ENCODE measurements around the gene NIPA2. TPM values are rescaled to one million over a fixed set of nuclear protein-coding genes. Genes with fewer than 3 reads are reported as not detected.

The NIPA2 gene
- total RNA-seq, 1 experiment from 2014 or later: 108 TPM

DNA sequence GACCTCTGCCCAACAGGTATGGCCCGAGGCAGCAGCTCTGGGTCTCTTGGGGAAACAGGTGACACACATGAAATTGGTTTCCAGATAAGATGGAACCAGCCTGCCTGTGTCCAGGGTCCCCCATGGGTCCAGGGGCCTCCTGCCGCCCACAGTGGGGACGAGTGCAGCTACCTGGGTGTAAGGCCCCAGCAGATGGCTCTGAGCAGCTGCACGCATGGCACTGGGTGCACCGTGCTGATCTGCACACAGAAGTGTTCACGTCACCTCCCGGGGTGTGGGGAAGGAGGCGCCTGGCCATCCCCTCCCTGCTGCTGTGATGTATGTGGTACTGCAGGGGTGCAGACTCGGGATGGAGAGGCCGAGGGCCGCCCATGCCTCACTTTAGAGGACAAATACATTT, 63.6 kb downstream of the NIPA2 start:
- H2AFZ ChIP-seq (ENCODE audit: low read length): no peak overlapping the region
- TF ChIP-seq, protein P1, sequence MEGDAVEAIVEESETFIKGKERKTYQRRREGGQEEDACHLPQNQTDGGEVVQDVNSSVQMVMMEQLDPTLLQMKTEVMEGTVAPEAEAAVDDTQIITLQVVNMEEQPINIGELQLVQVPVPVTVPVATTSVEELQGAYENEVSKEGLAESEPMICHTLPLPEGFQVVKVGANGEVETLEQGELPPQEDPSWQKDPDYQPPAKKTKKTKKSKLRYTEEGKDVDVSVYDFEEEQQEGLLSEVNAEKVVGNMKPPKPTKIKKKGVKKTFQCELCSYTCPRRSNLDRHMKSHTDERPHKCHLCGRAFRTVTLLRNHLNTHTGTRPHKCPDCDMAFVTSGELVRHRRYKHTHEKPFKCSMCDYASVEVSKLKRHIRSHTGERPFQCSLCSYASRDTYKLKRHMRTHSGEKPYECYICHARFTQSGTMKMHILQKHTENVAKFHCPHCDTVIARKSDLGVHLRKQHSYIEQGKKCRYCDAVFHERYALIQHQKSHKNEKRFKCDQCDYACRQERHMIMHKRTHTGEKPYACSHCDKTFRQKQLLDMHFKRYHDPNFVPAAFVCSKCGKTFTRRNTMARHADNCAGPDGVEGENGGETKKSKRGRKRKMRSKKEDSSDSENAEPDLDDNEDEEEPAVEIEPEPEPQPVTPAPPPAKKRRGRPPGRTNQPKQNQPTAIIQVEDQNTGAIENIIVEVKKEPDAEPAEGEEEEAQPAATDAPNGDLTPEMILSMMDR (conservative IDR thresholded peaks at IDR 0.05; ENCODE audit: low read depth, low read length): no peak
- no peak for TF ChIP-seq EZH2phosphoT487 (IDR thresholded peaks at IDR 0.05; ENCODE audit: borderline replicate concordance, low read length)
- TF ChIP-seq EZH2 (IDR thresholded peaks at IDR 0.05; ENCODE audit: low read length, unreplicated experiment): no peak
- intact Hi-C loops (cut with micrococcal nuclease): no loop called here
- H3K4me1 ChIP-seq (ENCODE audit: insufficient read depth, low read length): no peaks in the 10 kb centered on the region
- ATAC-seq: no peak
- no peak overlapping the region for H3K4me2 ChIP-seq (ENCODE audit: low read length)
- ChIA-PET CTCF (no interaction called here), POLR2A (ENCODE audit: unreplicated experiment) (no interaction called here)
- no peaks in the 10 kb centered on the region for H3K79me2 ChIP-seq (ENCODE audit: low read length)
- H3K27me3 ChIP-seq (ENCODE audit: low read length): no peaks in the 10 kb centered on the region
- no TSS peak for BruUV-seq (replicated peaks)
- H4K20me1 ChIP-seq (ENCODE audit: low read length): no peaks in the 10 kb centered on the region
- no peak for DNase-seq
- no peaks in the 10 kb centered on the region for H3K9me3 ChIP-seq (ENCODE audit: low read length)
- H3F3A ChIP-seq (ENCODE audit: low read length, unreplicated experiment): no peaks in the 10 kb centered on the region
- no peak overlapping the region for H3K4me3 ChIP-seq (ENCODE audit: low read length)
- no peaks in the 10 kb centered on the region for H3K9me2 ChIP-seq (replicated peaks; ENCODE audit: low read length)
- no peak overlapping the region for H3K27ac ChIP-seq (ENCODE audit: low read length)
- H3K36me3 ChIP-seq (ENCODE audit: low read depth, low read length): peaks cover 16% of the 10 kb centered on the region
- no peak overlapping the region for H3K9ac ChIP-seq (ENCODE audit: low read length)

DNA sequence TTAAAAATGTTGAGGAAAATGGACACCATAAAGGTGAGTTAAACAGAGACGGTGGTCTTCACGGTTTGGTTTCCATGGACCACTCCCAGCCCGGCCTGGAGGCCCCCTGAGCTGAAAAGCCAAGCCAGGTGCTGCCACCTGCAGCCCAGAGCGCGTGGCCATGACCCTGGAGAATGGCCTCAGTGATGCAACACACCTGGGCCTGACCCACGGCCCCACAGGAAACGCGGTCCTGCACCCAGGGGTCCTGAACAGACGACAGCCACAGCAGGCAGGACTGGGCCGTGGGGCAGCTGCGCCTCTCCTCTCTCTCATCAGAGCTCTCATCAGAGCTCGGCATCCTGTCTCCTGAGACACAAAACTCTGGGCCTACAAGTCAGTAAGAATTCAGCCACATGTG, 64.1 kb downstream of the NIPA2 start:
- BruUV-seq (replicated peaks): no TSS peak
- Histone ChIP-seq H3K27ac (ENCODE audit: low read length) (no peak overlapping the region), H4K20me1 (ENCODE audit: low read length) (no peaks in the 10 kb centered on the region), H3K79me2 (ENCODE audit: low read length) (no peaks in the 10 kb centered on the region), H3K9me3 (ENCODE audit: low read length) (no peaks in the 10 kb centered on the region), H3K4me2 (ENCODE audit: low read length) (no peak overlapping the region), H3K9ac (ENCODE audit: low read length) (no peak overlapping the region), H3K4me3 (ENCODE audit: low read length) (no peak overlapping the region), H3F3A (ENCODE audit: low read length, unreplicated experiment) (no peaks in the 10 kb centered on the region), H3K27me3 (ENCODE audit: low read length) (no peaks in the 10 kb centered on the region), H3K4me1 (ENCODE audit: insufficient read depth, low read length) (no peaks in the 10 kb centered on the region), H2AFZ (ENCODE audit: low read length) (no peak overlapping the region), H3K9me2 (replicated peaks; ENCODE audit: low read length) (no peaks in the 10 kb centered on the region), H3K36me3 (ENCODE audit: low read depth, low read length) (peaks cover 20% of the 10 kb centered on the region)
- TF ChIP-seq, protein P1 (conservative IDR thresholded peaks at IDR 0.05; ENCODE audit: low read depth, low read length): peak; percentile 36; the same call in 1 of the 2 replicates
- TF ChIP-seq EZH2 (IDR thresholded peaks at IDR 0.05; ENCODE audit: low read length, unreplicated experiment): no peak
- intact Hi-C loops (cut with micrococcal nuclease): no loop called here
- no peak for DNase-seq
- no peak for ATAC-seq
- POLR2A ChIA-PET (ENCODE audit: unreplicated experiment): no interaction called here
- CTCF ChIA-PET: no interaction called here

DNA sequence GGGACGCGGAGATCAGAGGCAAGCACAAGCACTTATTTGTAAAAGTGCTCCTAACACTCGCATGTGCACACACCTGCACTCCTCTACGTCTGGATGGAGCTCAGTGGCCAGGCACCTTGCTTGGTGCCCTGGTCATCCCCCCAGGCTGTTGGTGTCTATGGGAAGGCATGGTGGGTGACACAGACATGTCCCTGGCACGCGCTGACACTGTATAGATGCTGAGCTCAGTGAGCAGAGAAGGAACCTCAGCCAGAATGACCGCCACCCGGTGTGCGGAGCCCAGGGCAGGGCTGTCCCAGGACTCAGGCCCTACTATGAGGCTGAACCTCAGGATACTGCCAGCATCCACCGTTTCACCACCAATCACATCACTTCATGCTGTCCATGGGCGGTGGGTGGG, 64.5 kb downstream of the NIPA2 start:
- Histone ChIP-seq H3F3A (ENCODE audit: low read length, unreplicated experiment) (no peaks in the 10 kb centered on the region), H3K4me3 (ENCODE audit: low read length) (no peak overlapping the region), H3K79me2 (ENCODE audit: low read length) (no peaks in the 10 kb centered on the region), H2AFZ (ENCODE audit: low read length) (no peak overlapping the region), H3K9ac (ENCODE audit: low read length) (no peak overlapping the region), H3K36me3 (ENCODE audit: low read depth, low read length) (peaks cover 19% of the 10 kb centered on the region), H4K20me1 (ENCODE audit: low read length) (no peaks in the 10 kb centered on the region), H3K4me1 (ENCODE audit: insufficient read depth, low read length) (no peaks in the 10 kb centered on the region), H3K27ac (ENCODE audit: low read length) (no peak overlapping the region), H3K27me3 (ENCODE audit: low read length) (no peaks in the 10 kb centered on the region), H3K9me3 (ENCODE audit: low read length) (no peaks in the 10 kb centered on the region), H3K9me2 (replicated peaks; ENCODE audit: low read length) (no peaks in the 10 kb centered on the region), H3K4me2 (ENCODE audit: low read length) (no peak overlapping the region)
- CTCF ChIA-PET: no interaction called here
- no peak for TF ChIP-seq EZH2phosphoT487 (IDR thresholded peaks at IDR 0.05; ENCODE audit: borderline replicate concordance, low read length)
- TF ChIP-seq, protein P1 (conservative IDR thresholded peaks at IDR 0.05; ENCODE audit: low read depth, low read length): no peak
- TF ChIP-seq EZH2 (IDR thresholded peaks at IDR 0.05; ENCODE audit: low read length, unreplicated experiment): no peak
- DNase-seq (no peak), ATAC-seq (no peak)
- POLR2A ChIA-PET (ENCODE audit: unreplicated experiment): no interaction called here
- BruUV-seq (replicated peaks): no TSS peak
- intact Hi-C loops (cut with micrococcal nuclease): no loop called here
